Kidney capillary endothelial cell (primary cell): ENCODE data around the gene FCHSD2.
"Not testable (repeated sequence)": the region's sequence is repeated elsewhere in the genome, so short reads cannot be mapped to it uniquely, and the experiment has no call there.

ENCODE experiments used
- DNase-seq: peaks from one replicate; pipeline ENCODE4 v3.0.0-alpha.2; 2018; ENCODE audit warnings: low spot score

The FCHSD2 gene

GRCh38 chr11:73059915-73060314 is 82.2 kb downstream of the FCHSD2 start:
- DNase-seq = no peak

- DNase-seq = no peak
Measured at GRCh38 chr11:73058989-73059674, 83.0 kb downstream of the FCHSD2 start.

- DNase-seq = no peak
Measured at GRCh38 chr11:73055655-73056354, 86.3 kb downstream of the FCHSD2 start.

- DNase-seq = no peak
Measured at GRCh38 chr11:73055002-73055401, 87.1 kb downstream of the FCHSD2 start.

GRCh38 chr11:73053964-73054363 is 88.2 kb downstream of the FCHSD2 start:
- no peak for DNase-seq

- no peak for DNase-seq
Measured at GRCh38 chr11:73048446-73048845, 93.7 kb downstream of the FCHSD2 start.

GRCh38 chr11:73047773-73048371 is 94.2 kb downstream of the FCHSD2 start:
- no peak for DNase-seq

GRCh38 chr11:73040046-73040445 is 102.1 kb downstream of the FCHSD2 start:
- no peak for DNase-seq

GRCh38 chr11:73034777-73035176 is 107.3 kb downstream of the FCHSD2 start:
- no peak for DNase-seq

GRCh38 chr11:73034331-73034730 is 107.8 kb downstream of the FCHSD2 start:
- no peak for DNase-seq

- no peak for DNase-seq
Measured at GRCh38 chr11:73030130-73030529, 112.0 kb downstream of the FCHSD2 start.

- DNase-seq = no peak
Measured at GRCh38 chr11:73029403-73029802, 112.7 kb downstream of the FCHSD2 start.

GRCh38 chr11:73028611-73029010 is 113.5 kb downstream of the FCHSD2 start:
- DNase-seq = no peak

- DNase-seq = not testable (repeated sequence)
Measured at GRCh38 chr11:73027840-73028239, 114.3 kb downstream of the FCHSD2 start.

GRCh38 chr11:73024639-73025038 is 117.5 kb downstream of the FCHSD2 start:
- DNase-seq = no peak

- DNase-seq = no peak
Measured at GRCh38 chr11:73019996-73020395, 122.1 kb downstream of the FCHSD2 start.

GRCh38 chr11:73019449-73019848 is 122.7 kb downstream of the FCHSD2 start:
- DNase-seq = no peak

- no peak for DNase-seq
Measured at GRCh38 chr11:73018856-73019255, 123.3 kb downstream of the FCHSD2 start.

GRCh38 chr11:73017024-73017751 is 124.9 kb downstream of the FCHSD2 start:
- no peak for DNase-seq

GRCh38 chr11:73013021-73013420 is 129.1 kb downstream of the FCHSD2 start:
- no peak for DNase-seq

GRCh38 chr11:73012121-73012863 is 129.8 kb downstream of the FCHSD2 start:
- no peak for DNase-seq
